Endodermal cell (in vitro differentiated cells): ENCODE results near the gene SECISBP2. TPM values are rescaled to one million over a fixed set of nuclear protein-coding genes. Genes with fewer than 3 reads are reported as not detected.
A peak's percentile ranks its signal among the peaks of the same experiment; 100 is the strongest.

Source experiments
- DNase-seq: peaks from one replicate; pipeline ENCODE4 v3.0.0-alpha.2; 2017
- H3K27ac ChIP-seq: 2 replicates; pipeline ENCODE4 v1.5.1; 2013; ENCODE audit warnings: mild to moderate bottlenecking, low read depth, low read length, moderate library complexity
- H3K27me3 ChIP-seq: 2 replicates; pipeline ENCODE4 v1.6.1; 2013; ENCODE audit warnings: mild to moderate bottlenecking, low read length, moderate library complexity; ENCODE audit not compliant: insufficient read depth, control insufficient read depth, poor library complexity, severe bottlenecking
- H3K36me3 ChIP-seq: 2 replicates; pipeline ENCODE4 v1.7.0; 2013; ENCODE audit warnings: mild to moderate bottlenecking, low read length, moderate library complexity; ENCODE audit not compliant: control insufficient read depth, insufficient read depth
- H3K4me1 ChIP-seq: one replicate; pipeline ENCODE4 v1.7.0; 2013; ENCODE audit warnings: low read length; ENCODE audit not compliant: control insufficient read depth, insufficient read depth
- H3K4me3 ChIP-seq: 2 replicates; pipeline ENCODE4 v1.5.1; 2013; ENCODE audit warnings: mild to moderate bottlenecking, low read length, moderate library complexity
- H3K9ac ChIP-seq: 2 replicates; pipeline ENCODE4 v1.6.1; 2013; ENCODE audit warnings: mild to moderate bottlenecking, low read length, moderate library complexity; ENCODE audit not compliant: poor library complexity, severe bottlenecking; ENCODE audit errors: extremely low read depth
- H3K9me3 ChIP-seq: 2 replicates; pipeline ENCODE4 v1.6.1; 2013; ENCODE audit warnings: mild to moderate bottlenecking, low read length, moderate library complexity; ENCODE audit not compliant: control insufficient read depth
- H3K27ac Mint-ChIP-seq: 2 replicates; pipeline ENCODE4 v1.8.0; 2020; ENCODE audit warnings: mixed read lengths
- H3K27me3 Mint-ChIP-seq: 2 replicates; pipeline ENCODE4 v1.8.0; 2021; ENCODE audit warnings: mild to moderate bottlenecking, mixed read lengths; ENCODE audit not compliant: insufficient read depth
- H3K36me3 Mint-ChIP-seq: 2 replicates; pipeline ENCODE4 v1.8.0; 2020; ENCODE audit warnings: low read depth, mixed read lengths
- H3K4me1 Mint-ChIP-seq: 2 replicates; pipeline ENCODE4 v1.8.0; 2020; ENCODE audit warnings: mixed read lengths
- H3K4me3 Mint-ChIP-seq: 2 replicates; pipeline ENCODE4 v1.8.0; 2020; ENCODE audit warnings: mild to moderate bottlenecking, moderate library complexity, mixed read lengths
- H3K9me3 Mint-ChIP-seq: 2 replicates; pipeline ENCODE4 v1.8.0; 2020; ENCODE audit warnings: mild to moderate bottlenecking, mixed read lengths
- WGBS, 2 experiments: methylation state at CpG; one replicate each; pipeline versions ENCODE4 v1.1.5 to v1.1.7; 2013; ENCODE audit warnings: missing lambda C conversion rate in 2 of 2, mixed read lengths in 1 of 2; ENCODE audit not compliant: insufficient coverage in 1 of 2, insufficient read length in 1 of 2; 5-methylcytosine and 5-hydroxymethylcytosine counted together
- total RNA-seq, 2 donors: library from RNA; stranded (reverse); fragmentation: NEBNext Ultra II Directional in 1 of 2; extraction: Animal tissue kit (Norgen Biotek cat#: 25700) in 1 of 2; gene quantifications; 2 replicates in 1 of 2; 3 replicates in 1 of 2; pipeline ENCODE4 v1.2.1, GENCODE V29; 2021
- TF ChIP-seq, protein P1 (sequence below): fragments of 200-600 bp; sonication (generic); conservative IDR thresholded peaks from 2 replicates; pipeline ENCODE4 v1.5.0; 2021; ENCODE audit warnings: antibody characterized with exemption, mild to moderate bottlenecking

Gene SECISBP2
- total RNA-seq, 2 donors from 2014 or later = 55.7 to 56.0 TPM

DNA sequence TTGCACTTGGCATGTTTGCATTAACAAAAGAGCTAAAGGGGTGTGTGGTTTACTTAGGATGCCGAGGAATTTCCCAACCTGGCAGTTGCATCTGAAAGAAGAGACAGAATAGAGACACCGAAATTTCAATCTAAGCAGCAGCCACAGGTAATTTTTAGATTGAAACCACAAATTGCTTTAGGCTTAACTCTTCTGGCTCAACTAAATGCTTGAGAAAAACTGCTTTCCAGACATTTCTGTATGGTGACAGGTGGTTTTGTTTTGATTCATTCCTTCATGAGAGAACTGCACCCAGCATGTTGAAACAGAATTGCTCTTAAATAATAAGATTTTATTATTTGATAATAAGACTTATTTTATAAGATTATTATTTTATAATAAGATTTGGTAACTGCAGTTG lies 21.5 kb downstream of the SECISBP2 start:
- Mint-ChIP-seq H3K4me3 (no peak overlapping the region), H3K9me3 (no peaks in the 10 kb centered on the region), H3K36me3 (peaks cover 72% of the 10 kb centered on the region)

DNA sequence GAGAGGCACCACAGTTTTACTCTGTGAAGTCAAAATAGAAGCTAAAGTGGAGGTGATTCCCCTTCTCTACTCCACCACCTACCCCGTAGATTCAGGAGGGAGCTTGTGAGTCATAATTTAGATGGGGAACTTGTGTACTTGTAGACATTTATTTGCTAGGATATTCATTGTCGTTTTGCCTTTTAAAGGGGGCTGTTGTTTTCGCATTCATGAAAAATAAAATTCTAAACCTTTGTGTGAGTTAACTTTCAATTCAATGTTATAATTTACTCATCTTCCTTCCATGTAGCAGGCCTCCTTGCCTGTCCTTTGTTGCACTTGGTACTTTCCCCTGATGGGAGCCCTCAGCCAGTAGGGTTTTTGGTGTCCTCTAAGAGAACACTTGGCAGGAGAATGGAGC lies 22.0 kb downstream of the SECISBP2 start:
- Mint-ChIP-seq H3K36me3 (peaks cover 71% of the 10 kb centered on the region), H3K4me3 (no peak overlapping the region), H3K9me3 (no peaks in the 10 kb centered on the region), H3K27ac (no peak overlapping the region), H3K27me3 (no peaks in the 10 kb centered on the region), H3K4me1 (no peaks in the 10 kb centered on the region)
- WGBS, 2 experiments = 98% methylated on average over 3 of the region's 3 CpGs; no CpG with 5 or more reads in 1 of the 2 experiments
- H3K4me3 ChIP-seq = no peak overlapping the region
- no peaks in the 10 kb centered on the region for H3K9me3 ChIP-seq
- no peak overlapping the region for H3K27ac ChIP-seq
- H3K27me3 ChIP-seq = no peaks in the 10 kb centered on the region
- TF ChIP-seq, protein P1, sequence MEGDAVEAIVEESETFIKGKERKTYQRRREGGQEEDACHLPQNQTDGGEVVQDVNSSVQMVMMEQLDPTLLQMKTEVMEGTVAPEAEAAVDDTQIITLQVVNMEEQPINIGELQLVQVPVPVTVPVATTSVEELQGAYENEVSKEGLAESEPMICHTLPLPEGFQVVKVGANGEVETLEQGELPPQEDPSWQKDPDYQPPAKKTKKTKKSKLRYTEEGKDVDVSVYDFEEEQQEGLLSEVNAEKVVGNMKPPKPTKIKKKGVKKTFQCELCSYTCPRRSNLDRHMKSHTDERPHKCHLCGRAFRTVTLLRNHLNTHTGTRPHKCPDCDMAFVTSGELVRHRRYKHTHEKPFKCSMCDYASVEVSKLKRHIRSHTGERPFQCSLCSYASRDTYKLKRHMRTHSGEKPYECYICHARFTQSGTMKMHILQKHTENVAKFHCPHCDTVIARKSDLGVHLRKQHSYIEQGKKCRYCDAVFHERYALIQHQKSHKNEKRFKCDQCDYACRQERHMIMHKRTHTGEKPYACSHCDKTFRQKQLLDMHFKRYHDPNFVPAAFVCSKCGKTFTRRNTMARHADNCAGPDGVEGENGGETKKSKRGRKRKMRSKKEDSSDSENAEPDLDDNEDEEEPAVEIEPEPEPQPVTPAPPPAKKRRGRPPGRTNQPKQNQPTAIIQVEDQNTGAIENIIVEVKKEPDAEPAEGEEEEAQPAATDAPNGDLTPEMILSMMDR = no peak
- H3K9ac ChIP-seq = no peak overlapping the region
- DNase-seq = no peak
- H3K36me3 ChIP-seq = peaks cover 74% of the 10 kb centered on the region
- H3K4me1 ChIP-seq = no peaks in the 10 kb centered on the region

More for the DNA sequence above, 21.5 kb downstream of the SECISBP2 start:
- Histone ChIP-seq H3K9me3 (no peaks in the 10 kb centered on the region), H3K27me3 (no peaks in the 10 kb centered on the region), H3K4me1 (no peaks in the 10 kb centered on the region), H3K4me3 (no peak overlapping the region), H3K36me3 (peaks cover 74% of the 10 kb centered on the region), H3K27ac (no peak overlapping the region), H3K9ac (no peak overlapping the region)
- Mint-ChIP-seq H3K27me3 (no peaks in the 10 kb centered on the region), H3K4me1 (no peaks in the 10 kb centered on the region), H3K27ac (no peak overlapping the region)
- TF ChIP-seq, protein P1 = no peak
- no peak for DNase-seq
- WGBS, 2 experiments = 89 to 100% methylated on average over 2 of the region's 2 CpGs

DNA sequence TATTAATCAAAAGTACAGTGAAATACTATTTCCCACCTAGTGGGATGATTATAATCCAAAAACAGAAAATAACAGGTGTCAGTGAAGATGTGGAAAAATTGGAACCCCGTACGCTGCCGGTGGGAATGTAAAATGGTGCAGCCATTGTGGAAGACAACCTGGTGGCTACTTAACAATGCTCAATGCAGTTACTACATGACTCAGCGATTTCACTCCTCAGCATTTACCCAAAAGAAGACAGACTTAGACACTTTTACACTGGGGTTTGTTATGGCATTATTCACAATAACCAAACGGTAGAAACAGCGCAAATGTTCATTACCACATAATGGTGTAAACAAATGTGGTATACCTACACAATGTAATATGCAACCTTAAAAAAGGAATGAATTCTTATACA lies 23.9 kb downstream of the SECISBP2 start:
- no peak overlapping the region for H3K9ac ChIP-seq
- WGBS, 2 experiments = 94 to 96% methylated on average over 4 to 6 of the region's 6 CpGs
- no peaks in the 10 kb centered on the region for H3K9me3 ChIP-seq
- no peaks in the 10 kb centered on the region for H3K27me3 ChIP-seq
- Mint-ChIP-seq H3K36me3 (peaks cover 77% of the 10 kb centered on the region), H3K9me3 (no peaks in the 10 kb centered on the region), H3K27ac (peak overlapping the region; percentile 54), H3K4me1 (no peaks in the 10 kb centered on the region), H3K4me3 (no peak overlapping the region), H3K27me3 (no peaks in the 10 kb centered on the region)
- no peak for DNase-seq
- H3K27ac ChIP-seq = no peak overlapping the region
- no peak overlapping the region for H3K4me3 ChIP-seq
- TF ChIP-seq, protein P1 = no peak
- no peaks in the 10 kb centered on the region for H3K4me1 ChIP-seq
- H3K36me3 ChIP-seq = peaks cover 78% of the 10 kb centered on the region
